HG02943 (cell line): ENCODE measurements around the gene DVL1.

Experiments used
- ATAC-seq: cut with Tn5 transposase; IDR thresholded peaks from one replicate; pipeline ENCODE4 v1.9.1; 2021; ENCODE audit warnings: mild to moderate bottlenecking, low read depth, moderate library complexity; ENCODE audit not compliant: unreplicated experiment

DVL1 gene

GRCh38 chr1:1302006-1302430 lies 47.2 kb downstream of the DVL1 start:
- ATAC-seq, result no peak

DNA sequence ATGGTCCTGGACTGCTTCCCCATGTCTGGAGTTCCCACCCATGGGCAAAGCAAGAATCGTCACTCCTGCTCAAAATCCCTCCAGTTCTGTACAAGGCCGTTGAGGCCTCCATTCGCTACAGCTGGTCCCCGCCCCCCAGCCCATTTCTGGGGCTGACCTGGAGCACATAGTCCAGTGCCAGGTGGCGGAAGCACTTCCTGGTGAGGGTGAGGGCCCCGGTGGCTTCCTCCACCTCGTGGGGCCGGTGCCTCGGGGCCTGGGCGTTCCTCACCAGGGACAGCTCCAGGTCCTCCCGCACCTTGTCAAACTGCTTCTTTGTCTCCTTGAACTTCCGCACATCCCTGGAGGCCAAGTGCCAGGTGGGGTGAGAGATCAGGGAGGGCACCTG lies 48.9 kb downstream of the DVL1 start:
- ATAC-seq, result no peak

GRCh38 chr1:1299686-1300351 lies 49.4 kb downstream of the DVL1 start:
- ATAC-seq, result no peak

DNA sequence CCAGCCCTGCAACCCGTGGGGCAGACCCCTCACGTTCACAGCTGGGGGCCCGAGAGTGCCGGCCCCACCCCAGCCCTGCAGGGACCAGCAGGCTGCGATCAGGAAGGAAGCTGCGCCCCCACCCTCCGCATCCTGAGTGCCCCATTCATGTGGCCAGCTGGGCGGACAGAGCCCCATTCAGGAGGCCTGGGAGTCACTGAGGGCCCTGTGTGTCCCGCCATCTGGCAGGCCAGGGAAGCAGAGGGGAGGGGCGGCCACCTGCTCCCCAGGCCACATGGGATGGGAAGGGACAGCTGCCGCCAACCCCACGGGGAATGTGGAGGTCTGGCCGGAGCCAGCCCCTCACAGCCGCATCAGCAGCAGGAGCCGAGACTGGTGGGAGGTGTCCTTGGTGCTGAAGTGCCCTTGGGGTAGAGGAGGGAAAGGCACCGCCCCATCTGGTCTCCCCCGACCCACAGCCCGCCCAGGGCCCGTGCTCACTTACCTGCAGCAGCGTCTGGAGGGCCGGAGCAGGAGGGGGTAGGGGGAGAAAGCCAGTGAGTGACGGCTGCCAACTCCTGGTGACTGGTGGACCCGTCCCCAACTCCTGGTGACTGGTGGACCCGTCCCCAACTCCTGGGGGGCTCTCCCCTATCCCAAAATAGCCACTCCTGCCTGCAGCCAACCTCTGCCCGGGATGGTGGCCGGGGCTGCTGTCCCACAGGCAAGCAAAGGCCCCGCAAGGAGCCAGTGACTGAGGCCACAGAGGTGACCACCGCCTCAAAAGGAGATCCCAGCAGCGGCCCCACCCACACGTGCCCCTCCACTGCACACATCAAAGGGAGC lies 50.1 kb downstream of the DVL1 start:
- ATAC-seq, result no peak

GRCh38 chr1:1297802-1298424 lies 51.3 kb downstream of the DVL1 start:
- ATAC-seq, result no peak

- ATAC-seq, result no peak
Observed at GRCh38 chr1:1296070-1297061, 52.9 kb downstream of the DVL1 start.

- no peak for ATAC-seq
Observed at GRCh38 chr1:1295154-1295923, 53.9 kb downstream of the DVL1 start.

GRCh38 chr1:1294250-1294890 lies 54.8 kb downstream of the DVL1 start:
- ATAC-seq, result no peak

GRCh38 chr1:1293263-1294249 lies 55.7 kb downstream of the DVL1 start:
- no peak for ATAC-seq

DNA sequence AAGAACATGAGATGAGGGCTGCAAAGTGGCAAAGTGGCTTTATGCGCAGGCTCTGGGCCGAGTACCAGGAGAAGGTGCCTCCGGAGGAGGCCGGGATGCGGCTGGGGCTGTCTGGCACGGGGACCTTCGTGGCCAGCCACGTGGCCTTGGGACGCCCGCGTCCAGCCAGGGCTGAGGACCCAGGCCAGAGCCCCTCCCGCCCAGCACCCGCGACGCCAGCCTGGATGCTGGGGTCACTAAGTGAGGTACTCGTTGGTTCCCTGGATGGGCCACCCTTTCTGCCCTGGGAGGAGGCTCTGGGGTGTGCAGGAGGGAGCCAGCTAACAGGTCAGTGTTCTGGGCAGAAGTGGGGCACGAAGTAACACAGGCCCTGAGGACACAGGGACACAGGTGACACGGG lies 56.4 kb downstream of the DVL1 start:
- ATAC-seq, result no peak

DNA sequence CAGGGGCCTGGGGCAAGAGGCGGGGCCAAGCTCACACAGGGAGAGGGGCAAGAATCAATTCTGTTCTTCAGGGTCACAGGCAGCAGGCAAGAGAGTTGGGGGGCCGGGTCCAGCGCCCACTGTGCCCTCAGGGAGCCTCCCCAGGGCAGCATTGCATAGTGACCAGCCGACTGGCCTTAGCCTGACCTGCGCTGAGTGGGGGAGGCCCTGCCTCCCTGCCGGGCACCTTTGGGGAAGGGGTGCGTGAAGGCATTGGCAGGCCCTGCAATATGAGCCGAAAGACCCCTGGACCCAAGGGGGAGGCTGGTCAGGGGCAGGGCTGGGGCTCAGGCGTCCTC lies 56.8 kb downstream of the DVL1 start:
- ATAC-seq, result no peak

DNA sequence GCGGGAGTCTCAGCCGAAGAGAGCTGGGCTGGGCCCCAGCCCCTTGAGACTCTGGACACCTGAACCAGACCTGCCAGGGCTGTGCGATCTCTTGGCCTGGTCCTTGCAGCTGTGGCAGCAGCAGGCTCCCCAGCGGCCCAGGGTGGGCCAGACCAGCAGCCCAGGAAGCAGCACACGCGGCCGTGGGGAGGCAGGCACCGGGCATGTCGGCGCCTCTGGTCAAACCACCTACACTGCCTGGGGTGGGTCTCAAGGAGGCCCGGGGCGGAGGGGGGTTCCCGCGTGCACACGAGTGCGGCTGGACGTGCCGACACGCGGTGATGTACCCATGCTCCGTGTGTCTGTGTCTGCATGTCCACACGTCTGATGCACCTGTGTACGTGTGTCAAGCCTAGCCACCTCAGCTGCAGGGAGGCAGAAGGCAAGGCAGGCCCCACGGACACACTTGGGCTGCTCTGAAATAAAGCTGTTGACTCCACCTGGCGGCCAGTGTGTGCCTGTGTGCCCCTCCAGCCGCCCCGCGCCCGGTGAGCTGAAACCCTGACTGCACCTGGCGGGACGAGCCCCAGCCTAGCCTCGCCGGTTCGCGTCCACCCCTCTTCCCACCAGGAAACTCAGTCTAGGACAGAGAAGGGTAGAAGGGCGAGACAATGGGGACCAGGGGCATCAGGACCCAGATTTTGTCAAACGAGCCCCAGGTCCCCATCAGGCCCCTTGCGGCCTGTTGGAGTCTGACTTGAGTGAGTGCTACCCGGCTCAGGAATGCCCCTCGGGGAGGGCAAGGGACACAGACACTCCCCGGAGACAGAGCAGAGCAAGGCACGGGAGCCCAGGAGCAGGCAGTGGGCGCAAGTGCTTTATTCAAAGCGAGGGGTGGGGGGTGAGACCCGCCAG lies 57.4 kb downstream of the DVL1 start:
- ATAC-seq, result no peak

GRCh38 chr1:1291023-1291528 lies 58.1 kb downstream of the DVL1 start:
- ATAC-seq, result no peak

GRCh38 chr1:1290238-1290731 lies 58.9 kb downstream of the DVL1 start:
- no peak for ATAC-seq

GRCh38 chr1:1287288-1288110 lies 61.7 kb downstream of the DVL1 start:
- ATAC-seq, result no peak
